Measurements from ENCODE around the gene EXOC6. TPM values are rescaled to one million over a fixed set of nuclear protein-coding genes. Genes with fewer than 3 reads are reported as not detected.

The EXOC6 gene
- total RNA-seq, 1 experiment from 2014 or later: 17.0 TPM

GRCh38 chr10:92834331-92834730 is 14.0 kb upstream of the EXOC6 start:
- Histone ChIP-seq H3K9me3 (ENCODE audit: control insufficient read depth, insufficient read depth, low read depth, low read length) (no peaks in the 10 kb centered on the region), H3K36me3 (ENCODE audit: control insufficient read depth, insufficient read depth, low read length) (no peaks in the 10 kb centered on the region), H3K4me3 (ENCODE audit: low read depth in 2 of 2, low read length in 2 of 2) (no peak overlapping the region), H3K27ac (ENCODE audit: low read length) (no peak overlapping the region), H3K27me3 (ENCODE audit: control insufficient read depth, insufficient read depth, low read length) (no peaks in the 10 kb centered on the region), H3K4me1 (ENCODE audit: control insufficient read depth, insufficient read depth, low read length) (no peaks in the 10 kb centered on the region)
- POLR2A ChIA-PET: no interaction called here
- ATAC-seq: no peak
- intact Hi-C loops (cut with micrococcal nuclease; ENCODE audit: unreplicated experiment): no loop called here
- in situ Hi-C loops (cut with HindIII; ENCODE audit: low pct_unique_long_range_greater_than_20kb, low sequenced_read_pairs): no loop called here
- no peak for DNase-seq (ENCODE audit: low read depth, low spot score)
- TF ChIP-seq TCF7L2 (IDR thresholded peaks at IDR 0.05; ENCODE audit: low read depth, low read length) (no peak), POLR2AphosphoS5 (IDR thresholded peaks at IDR 0.05; ENCODE audit: low read depth, low read length) (no peak), SIN3A (IDR thresholded peaks at IDR 0.05; ENCODE audit: borderline replicate concordance, insufficient read depth, low read depth, low read length) (no peak), CTCF (IDR thresholded peaks at IDR 0.05) (no peak), REST (IDR thresholded peaks at IDR 0.05; ENCODE audit: insufficient read depth in 1 of 2, low read depth in 2 of 2, low read length in 1 of 2) (no peak)
- no TSS peak for BruUV-seq (replicated peaks)
- CTCF ChIA-PET: interaction anchor here (0.6 kb wide), 2 partner anchors 233 to 269 kb away, joined by 3 read pairs; no protein-coding TSS in a partner anchor

- Histone ChIP-seq H3K36me3 (ENCODE audit: control insufficient read depth, insufficient read depth, low read length) (no peaks in the 10 kb centered on the region), H3K4me1 (ENCODE audit: control insufficient read depth, insufficient read depth, low read length) (no peaks in the 10 kb centered on the region), H3K27ac (ENCODE audit: low read length) (no peak overlapping the region), H3K9me3 (ENCODE audit: control insufficient read depth, insufficient read depth, low read depth, low read length) (no peaks in the 10 kb centered on the region), H3K4me3 (ENCODE audit: low read depth in 2 of 2, low read length in 2 of 2) (no peak overlapping the region), H3K27me3 (ENCODE audit: control insufficient read depth, insufficient read depth, low read length) (no peaks in the 10 kb centered on the region)
- POLR2A ChIA-PET: interaction anchor here (0.7 kb wide), 1 partner anchor 55 kb away, joined by 3 read pairs; no protein-coding TSS in a partner anchor
- ATAC-seq: no peak
- intact Hi-C loops (cut with micrococcal nuclease; ENCODE audit: unreplicated experiment) (no loop called here), in situ Hi-C loops (cut with HindIII; ENCODE audit: low pct_unique_long_range_greater_than_20kb, low sequenced_read_pairs) (no loop called here)
- no peak for TF ChIP-seq SIN3A (IDR thresholded peaks at IDR 0.05; ENCODE audit: borderline replicate concordance, insufficient read depth, low read depth, low read length)
- no peak for TF ChIP-seq CTCF (IDR thresholded peaks at IDR 0.05)
- no peak for TF ChIP-seq POLR2AphosphoS5 (IDR thresholded peaks at IDR 0.05; ENCODE audit: low read depth, low read length)
- TF ChIP-seq TCF7L2 (IDR thresholded peaks at IDR 0.05; ENCODE audit: low read depth, low read length): no peak
- no peak for TF ChIP-seq REST (IDR thresholded peaks at IDR 0.05; ENCODE audit: insufficient read depth in 1 of 2, low read depth in 2 of 2, low read length in 1 of 2)
- no peak for DNase-seq (ENCODE audit: low read depth, low spot score)
- CTCF ChIA-PET: no interaction called here
- BruUV-seq (replicated peaks): no TSS peak
Observed at GRCh38 chr10:92834986-92835385, 13.3 kb upstream of the EXOC6 start.
